ENCODE measurements around the gene GXYLT2.

Gene GXYLT2

GRCh38 chr3:73004316-73004715 lies 116.5 kb downstream of the GXYLT2 start:
- FAIRE-seq, result no peak
- no peak for DNase-seq (ENCODE audit: insufficient read length, low spot score)

- FAIRE-seq (no peak), DNase-seq (ENCODE audit: insufficient read length, low spot score) (no peak)
Observed at GRCh38 chr3:73007992-73008712, 120.3 kb downstream of the GXYLT2 start.

GRCh38 chr3:73009008-73009407 lies 121.2 kb downstream of the GXYLT2 start:
- no peak for DNase-seq (ENCODE audit: insufficient read length, low spot score)
- FAIRE-seq, result no peak

GRCh38 chr3:73009750-73010149 lies 121.9 kb downstream of the GXYLT2 start:
- FAIRE-seq (no peak), DNase-seq (ENCODE audit: insufficient read length, low spot score) (no peak)

- FAIRE-seq (no peak), DNase-seq (ENCODE audit: insufficient read length, low spot score) (no peak)
Observed at GRCh38 chr3:73010158-73010557, 122.3 kb downstream of the GXYLT2 start.

GRCh38 chr3:73018298-73018697 lies 130.5 kb downstream of the GXYLT2 start:
- FAIRE-seq (no peak), DNase-seq (ENCODE audit: insufficient read length, low spot score) (no peak)

- FAIRE-seq (no peak), DNase-seq (ENCODE audit: insufficient read length, low spot score) (no peak)
Observed at GRCh38 chr3:73018790-73019441, 131.1 kb downstream of the GXYLT2 start.

- no peak for DNase-seq (ENCODE audit: insufficient read length, low spot score)
- no peak for FAIRE-seq
Observed at GRCh38 chr3:73021301-73021835, 133.5 kb downstream of the GXYLT2 start.

- FAIRE-seq (peak; percentile 53), DNase-seq (ENCODE audit: insufficient read length, low spot score) (no peak)
Observed at GRCh38 chr3:73024836-73025235, 137.0 kb downstream of the GXYLT2 start.

GRCh38 chr3:73026111-73026759 lies 138.4 kb downstream of the GXYLT2 start:
- DNase-seq (ENCODE audit: insufficient read length, low spot score), result no peak
- no peak for FAIRE-seq
